Renal cortical epithelial cell (primary cell): ENCODE measurements around the gene LIME1. TPM values are rescaled to one million over a fixed set of nuclear protein-coding genes. Genes with fewer than 3 reads are reported as not detected.

Experiments used
- DNase-seq: peaks from one replicate; pipeline ENCODE4 v3.0.0-alpha.2; 2011; ENCODE audit warnings: low read depth
- total RNA-seq: library from RNA; depleted of rRNA; stranded (reverse); fragments of >200 nt; gene quantifications from 2 replicates; pipeline ENCODE4 v1.2.3, GENCODE V29; 2014

Gene LIME1
- total RNA-seq, 1 donor from 2014 or later = 4.3 TPM

DNA sequence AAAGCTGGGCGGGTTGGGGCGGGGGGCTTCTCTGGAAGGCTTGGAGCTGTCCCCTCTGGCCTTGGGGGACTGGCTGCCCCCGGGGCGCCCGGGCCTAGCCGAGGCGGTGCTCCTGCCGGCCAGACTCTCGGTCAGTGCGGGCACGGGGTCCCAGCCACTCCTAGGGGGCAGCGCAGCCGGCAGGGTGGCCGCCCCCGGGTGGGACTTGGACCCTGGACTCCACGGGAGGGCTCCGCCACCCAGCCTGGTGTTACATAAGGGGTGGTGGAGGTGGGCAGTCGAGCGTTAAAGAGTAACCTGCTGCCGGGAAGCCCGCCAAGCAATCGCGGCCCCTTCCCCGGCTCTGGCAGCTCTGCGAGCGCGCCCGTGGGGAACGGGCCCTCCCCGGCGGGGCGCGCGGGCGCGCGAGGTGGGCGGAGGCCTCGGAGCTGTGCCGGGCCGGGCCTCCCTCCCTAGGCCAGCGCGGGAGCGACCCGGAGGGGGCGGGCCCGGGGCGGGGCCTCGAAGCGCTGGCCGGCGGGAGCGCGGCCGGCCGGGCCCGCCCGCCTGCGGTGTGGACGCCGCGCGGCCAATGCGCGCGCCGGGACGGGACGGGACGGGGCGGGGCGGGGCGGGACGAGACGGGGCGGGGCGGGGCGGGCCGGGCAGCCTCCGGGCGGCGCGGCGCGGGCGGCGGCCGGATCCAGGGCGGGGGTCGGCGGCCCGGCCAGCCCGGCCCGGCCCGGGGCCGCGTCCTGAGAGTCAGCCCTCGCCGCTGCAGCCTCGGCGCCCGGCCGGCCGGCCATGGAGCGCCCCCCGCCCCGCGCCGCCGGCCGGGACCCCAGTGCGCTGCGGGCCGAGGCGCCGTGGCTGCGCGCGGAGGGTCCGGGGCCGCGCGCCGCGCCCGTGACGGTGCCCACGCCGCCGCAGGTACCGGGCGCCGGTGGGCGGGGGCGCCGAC, 2.9 kb downstream of the LIME1 start, which contains the start of gene SLC2A4RG:
SLC2A4RG (plus strand) TSS at position 647 of the 940 bp plus-strand sequence; CDS start at position 784, 137 bp downstream.
- DNase-seq = peak; percentile 33

DNA sequence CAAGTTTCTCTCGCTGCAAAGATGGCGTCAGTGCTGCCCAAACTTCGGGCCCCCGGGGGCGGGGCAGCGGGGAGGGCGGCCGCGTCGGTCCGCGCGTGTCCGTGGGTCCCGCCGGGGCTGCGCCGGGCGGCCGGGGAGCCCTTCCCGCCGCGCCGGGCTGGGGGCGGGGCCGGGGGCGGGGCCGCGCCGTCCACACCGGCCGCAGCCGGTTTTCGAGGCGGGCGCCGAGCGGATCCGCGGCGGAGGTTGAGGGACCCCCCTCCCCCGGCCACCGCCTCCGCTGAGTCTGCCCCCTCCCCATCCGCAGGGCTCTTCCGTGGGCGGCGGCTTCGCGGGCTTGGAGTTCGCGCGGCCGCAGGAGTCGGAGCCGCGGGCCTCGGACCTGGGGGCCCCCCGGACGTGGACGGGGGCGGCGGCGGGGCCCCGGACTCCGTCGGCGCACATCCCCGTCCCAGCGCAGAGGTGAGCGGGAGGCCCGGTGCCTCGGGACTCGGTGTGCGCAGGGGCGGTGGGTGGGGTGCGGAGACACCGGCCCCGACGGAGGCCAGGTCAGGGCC, 3.7 kb downstream of the LIME1 start:
- no peak for DNase-seq

DNA sequence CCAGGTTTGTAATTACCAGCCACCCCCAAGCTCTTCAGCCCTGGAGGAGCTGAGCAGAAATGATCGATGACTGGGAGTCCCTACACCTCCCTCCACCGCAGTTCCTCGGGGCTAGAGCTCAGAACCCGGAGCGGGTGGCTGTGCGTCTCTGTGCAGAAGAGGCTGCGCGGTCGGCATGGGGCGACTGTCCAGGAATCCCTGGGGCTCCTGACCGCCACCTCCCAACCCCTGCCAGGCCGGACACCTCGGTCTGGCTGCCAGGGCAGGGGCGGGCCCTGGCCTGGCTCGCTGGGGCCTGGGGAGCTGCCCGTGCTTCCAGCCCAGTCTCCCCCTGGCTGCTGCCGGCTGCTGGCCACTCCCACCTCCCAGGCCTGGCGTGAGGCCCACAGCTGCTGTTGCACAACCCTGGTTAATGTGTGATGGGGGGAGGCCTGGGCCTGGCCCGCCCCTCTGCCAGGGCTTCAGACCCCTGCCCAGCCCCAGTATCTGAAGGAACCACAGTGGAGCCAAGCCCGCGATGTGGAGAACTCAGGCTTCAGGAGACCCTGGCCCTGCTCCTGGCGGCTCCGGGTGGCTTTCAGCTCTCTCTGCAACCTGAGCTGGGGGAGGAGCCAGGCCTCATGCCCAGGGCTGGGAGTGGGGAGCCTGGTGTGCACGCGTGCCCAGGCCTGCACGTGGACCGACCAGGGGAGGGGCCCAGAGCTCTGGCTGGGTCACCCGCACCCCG, 4.3 kb downstream of the LIME1 start:
- peak; percentile 66 for DNase-seq

DNA sequence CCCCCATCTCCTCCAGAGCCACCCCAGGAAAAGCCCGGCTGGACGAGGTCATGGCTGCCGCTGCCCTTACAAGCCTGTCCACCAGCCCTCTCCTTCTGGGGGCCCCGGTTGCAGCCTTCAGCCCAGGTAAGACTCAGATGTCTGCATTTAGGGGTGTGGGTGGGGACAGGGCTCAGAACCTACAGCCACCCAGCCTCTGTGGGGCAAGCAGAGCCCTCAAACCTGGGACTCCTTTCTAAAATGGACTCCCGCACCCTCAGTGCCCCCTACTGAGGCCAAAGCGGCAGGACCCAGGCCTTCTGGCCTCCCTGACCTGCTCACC, 4.9 kb downstream of the LIME1 start:
- DNase-seq = no peak

DNA sequence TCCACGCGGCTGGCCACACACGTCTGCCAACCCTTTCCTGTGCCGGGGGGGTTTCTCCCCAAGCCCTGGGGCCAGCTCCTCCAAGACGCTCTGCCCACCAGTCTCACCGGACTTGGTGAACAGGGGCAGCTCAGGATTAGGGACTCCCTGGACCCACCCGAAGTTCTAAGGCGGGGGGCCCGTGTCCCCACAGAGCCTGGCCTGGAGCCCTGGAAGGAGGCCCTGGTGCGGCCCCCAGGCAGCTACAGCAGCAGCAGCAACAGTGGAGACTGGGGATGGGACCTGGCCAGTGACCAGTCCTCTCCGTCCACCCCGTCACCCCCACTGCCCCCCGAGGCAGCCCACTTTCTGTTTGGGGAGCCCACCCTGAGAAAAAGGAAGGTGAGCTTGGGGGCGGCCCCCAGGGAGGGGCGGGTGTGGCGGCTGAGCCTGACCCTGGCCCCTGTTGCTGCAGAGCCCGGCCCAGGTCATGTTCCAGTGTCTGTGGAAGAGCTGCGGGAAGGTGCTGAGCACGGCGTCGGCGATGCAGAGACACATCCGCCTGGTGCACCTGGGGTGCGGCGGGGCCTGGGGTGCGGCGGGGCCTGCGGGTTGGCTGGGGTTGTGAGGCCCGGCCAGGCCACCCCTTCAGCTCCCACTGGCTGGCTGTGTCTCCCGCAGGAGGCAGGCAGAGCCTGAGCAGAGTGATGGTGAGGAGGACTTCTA, 5.4 kb downstream of the LIME1 start:
- no peak for DNase-seq

DNA sequence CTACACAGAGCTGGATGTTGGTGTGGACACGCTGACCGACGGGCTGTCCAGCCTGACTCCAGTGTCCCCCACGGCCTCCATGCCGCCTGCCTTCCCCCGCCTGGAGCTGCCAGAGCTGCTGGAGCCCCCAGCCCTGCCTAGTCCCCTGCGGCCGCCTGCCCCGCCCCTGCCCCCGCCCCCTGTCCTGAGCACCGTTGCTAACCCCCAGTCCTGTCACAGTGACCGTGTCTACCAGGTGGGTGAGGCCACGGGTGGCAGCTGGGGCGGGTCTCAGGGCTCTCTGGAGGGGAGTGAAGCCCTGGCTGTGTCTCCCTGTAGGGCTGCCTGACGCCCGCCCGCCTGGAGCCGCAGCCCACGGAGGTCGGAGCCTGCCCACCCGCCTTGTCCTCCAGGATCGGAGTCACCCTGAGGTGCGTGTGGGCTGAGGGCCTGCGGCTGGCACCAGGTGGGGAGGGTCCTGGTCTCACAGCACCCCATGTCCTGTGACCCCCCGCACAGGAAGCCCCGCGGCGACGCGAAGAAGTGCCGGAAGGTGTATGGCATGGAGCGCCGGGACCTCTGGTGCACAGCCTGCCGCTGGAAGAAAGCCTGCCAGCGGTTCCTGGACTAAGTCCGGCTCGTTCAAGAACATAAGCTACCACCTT, 6.0 kb downstream of the LIME1 start:
- DNase-seq = no peak

DNA sequence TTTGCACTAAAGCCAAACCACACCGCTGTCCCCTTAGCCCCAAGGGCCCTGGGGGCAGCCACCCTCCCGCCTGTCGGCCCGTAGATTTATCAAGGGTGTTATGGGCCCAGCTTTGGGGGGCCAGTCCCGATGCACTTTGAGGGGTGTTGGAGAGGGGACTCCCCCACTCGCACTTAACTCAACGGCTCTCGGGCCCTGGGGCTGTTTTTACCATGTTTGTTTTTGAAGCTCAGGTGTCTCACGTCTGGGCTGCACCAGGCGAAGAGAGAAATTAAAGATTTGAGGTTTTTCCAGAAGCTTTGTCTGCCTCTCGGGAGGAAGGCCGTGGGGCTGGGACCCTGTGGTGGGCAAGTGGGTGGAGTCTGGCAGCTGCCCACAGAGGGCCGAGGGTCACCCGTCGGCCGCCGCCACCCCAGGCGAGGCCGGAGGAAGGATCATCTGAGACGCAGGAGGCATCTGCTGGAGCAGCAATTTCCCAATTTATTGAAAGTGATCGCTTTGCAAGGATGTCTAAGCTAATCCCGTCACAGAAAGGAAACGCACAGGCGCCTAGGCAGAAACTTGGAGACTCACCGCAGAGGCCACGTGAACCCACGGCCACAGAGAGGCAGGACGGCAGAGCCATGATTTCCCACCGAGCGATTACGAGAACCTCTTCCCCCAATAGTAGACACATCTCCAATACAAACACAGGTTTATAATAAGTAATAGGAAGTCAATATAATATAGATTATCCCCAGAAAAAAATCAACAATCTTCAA, 6.9 kb downstream of the LIME1 start:
- DNase-seq = no peak

DNA sequence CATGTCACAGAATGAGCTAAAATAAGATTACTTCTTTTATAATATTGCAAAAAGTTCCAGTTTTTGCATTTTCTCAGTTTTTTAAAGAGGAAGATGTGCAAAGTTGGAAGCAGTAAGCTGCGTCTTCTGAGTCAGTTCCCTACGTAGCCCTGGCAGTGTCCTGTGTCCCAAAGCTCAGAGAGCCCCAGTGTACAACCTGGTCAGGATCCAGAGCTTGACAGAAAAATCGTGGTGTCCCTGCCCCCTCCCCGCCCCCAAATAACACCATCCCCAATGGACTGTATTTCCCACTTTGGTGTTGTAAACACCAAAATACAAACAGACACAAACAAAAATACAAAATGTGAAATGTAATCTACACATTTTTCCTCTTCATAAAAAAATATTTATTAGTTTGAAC, 7.7 kb downstream of the LIME1 start:
- DNase-seq = no peak

DNA sequence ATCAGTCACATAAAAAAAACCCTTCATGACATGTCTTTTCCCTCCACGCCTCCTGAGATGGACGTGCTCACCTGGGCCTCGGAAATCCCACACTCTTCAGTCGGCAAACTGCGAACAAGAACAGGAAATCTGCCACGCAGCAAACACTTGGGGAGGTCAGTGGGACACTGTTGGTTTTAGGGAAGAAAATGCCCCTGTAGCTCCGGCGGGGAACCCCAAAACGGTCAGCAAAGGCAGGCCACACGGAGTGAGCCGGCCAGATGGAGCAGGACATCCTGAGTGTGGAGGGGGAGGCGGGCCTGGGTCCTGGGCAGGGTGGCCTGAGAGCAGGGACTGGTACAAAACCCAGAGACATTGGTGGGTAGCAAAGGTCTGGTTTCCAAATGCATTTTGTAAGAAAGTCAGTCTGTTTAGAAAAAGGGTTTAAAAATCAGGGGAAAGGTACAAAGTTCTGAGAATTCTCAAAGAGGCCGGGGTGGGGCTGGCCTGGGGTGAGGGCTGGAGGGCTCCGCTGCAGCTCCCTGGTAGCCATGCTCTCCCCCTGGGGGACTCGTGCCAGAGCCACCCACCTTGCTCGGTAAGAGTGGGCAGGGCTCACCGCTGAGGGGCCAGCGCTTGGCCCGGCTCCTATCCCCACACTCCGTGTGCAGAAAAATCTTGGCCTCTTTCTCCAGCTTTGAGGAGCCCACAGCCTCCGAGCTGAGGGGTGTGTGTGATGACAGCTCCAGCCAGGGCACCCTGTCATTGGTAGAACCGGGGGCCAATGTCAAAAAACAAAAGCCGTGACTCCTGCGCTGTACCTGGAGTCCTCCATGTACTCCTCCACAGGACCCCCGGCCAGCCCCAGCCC, 8.3 kb downstream of the LIME1 start:
- DNase-seq = no peak

DNA sequence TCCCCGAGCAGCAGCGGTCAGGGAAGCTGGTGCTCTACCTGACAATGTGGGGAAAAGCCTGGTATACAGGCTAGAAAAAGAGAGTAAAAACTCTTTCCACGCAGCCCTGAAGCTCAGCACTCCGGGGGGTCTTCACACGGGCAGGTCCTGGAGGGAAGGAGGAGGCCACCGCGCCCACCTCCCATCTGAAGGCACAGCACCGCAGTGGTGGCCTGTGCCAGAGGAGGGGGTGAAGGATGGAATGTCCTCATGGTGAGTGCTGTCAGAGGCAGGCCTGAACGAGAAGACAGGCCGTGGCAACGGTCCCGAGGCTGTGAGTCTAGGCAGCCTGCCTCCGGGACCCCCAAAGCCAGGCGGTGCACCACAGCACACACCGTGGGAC, 9.0 kb downstream of the LIME1 start:
- no peak for DNase-seq

DNA sequence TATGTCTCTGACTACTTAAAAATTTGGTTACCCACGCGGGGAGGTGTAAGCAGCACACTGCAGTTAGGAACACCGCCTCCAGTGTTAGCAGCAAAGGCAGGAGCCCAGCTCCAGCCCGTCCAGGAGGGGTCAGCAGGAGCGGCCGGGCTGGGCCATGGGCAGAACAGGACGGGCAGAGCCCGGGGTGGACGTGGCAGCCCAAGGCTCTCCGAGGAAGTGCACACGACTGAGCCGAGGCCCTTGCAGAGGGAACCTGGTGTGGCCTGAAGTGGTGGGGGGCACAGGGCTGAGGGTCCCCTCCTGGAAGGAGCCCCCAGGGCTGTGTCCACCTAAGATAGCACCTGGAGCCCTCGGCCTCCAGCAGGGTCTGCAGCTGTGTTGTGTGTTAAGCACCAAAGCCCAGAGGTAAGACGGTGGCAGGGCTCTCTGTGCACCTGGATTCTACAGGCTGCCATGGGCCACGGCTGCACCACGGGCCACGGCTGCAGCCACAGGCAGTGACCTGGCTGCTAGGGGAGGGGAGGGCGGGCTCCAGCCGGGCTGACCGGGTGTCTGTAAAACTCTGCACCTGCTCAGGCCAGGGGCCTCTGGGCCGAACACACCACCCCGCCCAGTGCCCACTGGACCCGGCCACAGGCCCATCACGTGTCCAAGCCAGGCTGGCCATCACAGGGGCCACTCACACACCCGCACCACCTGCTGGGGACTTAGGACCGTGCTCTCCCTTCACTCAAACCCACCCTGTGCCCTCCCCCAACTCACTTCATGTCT, 9.7 kb downstream of the LIME1 start:
- DNase-seq = no peak

DNA sequence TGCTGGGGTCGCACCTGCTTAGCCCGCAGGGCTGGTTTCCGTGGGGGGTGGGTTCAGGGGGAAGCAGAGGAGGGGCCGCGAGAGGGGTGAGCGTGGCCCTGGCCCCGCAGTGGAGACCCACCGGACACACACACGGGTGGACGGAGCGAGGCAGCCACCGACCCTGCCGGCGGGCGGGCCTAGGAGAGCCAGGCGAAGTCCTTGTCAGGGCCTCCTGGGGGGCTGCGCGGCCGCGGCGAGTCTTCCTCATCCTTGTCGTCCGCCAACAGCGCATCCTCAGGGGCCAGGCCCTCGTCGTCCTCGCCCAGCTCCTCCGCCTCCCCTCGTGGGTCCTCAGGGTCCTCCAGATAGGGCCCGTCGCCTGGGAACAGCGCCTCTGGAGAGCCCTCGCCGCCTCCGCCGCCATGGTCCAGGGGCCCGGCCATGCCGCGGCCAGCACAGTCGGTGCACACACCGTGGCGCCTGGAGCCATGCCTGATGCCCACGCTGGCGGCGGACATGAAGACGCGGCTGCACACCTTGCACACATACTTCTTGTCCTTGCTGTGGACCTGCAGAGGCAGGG, 10.4 kb downstream of the LIME1 start:
- DNase-seq = no peak

DNA sequence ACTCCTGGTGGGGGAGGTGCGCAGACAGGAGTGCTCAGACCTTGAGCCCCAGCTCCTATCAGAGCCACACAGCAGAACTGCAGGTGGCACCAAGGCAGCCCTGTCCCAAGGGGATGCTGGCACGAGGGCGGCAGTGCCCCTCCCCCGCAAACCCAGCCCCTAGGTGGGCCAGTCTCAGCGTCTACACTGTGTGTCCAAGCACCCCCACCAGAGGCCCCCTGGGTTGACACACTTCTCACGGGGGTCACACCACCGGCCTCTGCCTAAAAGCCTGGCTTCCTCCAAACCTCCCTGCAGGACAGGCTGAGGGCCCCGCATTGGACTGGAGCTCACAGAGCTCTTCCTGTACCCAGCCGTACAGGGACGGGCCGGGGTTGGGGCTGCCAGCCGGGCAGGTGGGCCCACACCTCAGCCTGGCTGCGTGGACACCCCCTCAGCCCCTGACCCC, 11.2 kb downstream of the LIME1 start:
- no peak for DNase-seq

DNA sequence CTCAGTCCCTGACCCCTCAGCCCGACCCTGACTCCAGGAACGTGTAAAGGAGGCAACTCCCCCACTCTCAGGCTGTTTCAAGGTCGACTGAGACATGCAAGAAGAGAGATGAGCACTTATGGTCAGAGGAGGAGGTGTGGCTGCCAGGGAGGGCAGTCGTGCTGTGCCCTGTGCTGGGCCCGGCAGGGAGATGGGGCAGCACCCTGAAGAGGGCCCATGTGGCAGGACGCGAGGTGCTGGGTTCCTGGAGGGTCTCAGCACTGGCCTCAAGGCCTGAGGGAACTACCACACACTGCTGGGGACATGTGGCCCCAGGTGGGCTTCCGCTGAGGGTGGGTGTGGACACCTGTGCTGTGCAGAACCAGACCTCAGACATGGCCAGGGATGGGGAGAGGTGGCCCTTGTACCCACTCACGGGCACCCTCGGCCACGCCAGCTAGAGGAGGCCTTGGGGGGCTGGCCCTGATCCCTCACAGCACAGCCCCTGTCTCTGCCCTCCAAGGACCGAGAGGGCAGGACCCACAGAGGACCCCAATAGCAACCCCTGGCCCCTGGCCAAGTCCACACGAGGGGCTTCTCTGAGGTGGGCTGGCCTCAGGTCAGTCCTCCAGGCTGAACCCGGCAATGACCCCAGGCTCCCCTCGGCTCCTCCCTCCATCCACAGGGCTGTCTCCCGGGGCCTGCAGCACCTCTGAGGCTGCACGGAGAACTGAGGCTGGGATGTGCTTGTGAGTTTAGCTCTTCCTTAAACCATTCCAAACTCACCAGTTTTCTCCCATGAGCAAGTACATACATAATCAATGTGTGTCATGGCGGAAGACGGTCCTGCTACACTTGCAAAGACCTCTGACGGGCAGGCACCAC, 11.8 kb downstream of the LIME1 start:
- no peak for DNase-seq

DNA sequence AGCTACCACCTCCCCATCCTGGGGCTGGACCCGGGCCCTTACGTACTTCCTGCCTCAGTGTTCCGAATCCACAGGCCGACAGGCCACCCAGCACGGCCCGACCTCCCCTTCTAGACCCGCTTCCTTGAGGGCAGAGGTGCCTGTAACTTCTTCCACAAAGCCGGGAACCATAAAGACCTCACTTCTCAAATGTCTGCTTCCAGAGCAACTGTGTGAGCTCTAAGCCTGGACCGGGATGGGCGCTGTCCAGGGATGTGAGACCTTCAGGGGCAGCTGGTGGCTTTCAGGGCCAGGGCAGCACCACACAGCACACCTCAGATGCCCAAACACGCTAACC, 12.4 kb downstream of the LIME1 start:
- no peak for DNase-seq

DNA sequence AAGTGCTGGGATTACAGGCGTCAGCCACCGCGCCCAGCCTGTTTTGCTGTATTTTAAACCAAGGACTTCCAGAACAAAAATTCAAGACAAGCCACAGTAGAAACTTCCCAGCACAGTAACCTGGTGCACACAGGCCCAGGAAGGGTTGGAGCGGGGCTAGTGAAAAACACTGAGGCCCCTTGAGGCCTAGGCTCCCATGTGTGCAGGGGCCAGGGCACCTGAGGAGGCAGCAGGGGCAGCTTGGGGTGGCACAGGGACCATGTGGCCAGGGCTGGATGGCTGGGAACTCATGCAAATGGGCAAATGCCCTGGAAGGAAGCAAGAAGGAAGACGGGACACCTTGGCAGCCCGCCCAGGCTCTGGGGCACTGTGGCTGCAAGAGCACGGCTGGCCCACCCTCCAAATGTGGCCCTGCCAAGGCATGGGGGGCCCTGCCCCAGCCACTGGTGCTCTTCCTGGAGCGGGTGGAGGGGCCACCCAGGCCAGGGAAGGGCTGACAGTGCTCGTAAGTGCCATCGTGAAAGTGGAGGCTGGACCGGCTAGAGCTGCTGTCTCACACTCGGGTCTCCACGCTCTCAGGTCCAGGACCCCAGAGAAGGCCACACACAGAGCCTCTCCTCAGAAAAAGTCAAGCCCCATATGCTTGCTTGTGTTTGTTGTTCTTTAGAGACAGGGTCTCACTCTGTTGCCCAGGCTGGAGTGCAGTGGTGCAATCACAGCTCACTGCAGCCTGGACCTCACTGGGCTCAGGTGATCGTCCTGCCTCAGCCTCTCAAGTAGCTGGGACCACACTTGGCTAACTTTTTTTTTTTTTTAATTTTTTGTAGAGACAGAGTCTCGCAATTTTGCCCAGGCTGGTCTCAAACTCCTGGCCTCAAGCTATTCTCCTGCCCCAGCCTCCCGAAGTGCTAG, 13.4 kb downstream of the LIME1 start:
- DNase-seq = no peak
